Measurements from ENCODE around the gene SLC22A23.

SLC22A23 gene

GRCh38 chr6:3293271-3294155 is 163.3 kb downstream of the SLC22A23 start:
- TF ChIP-seq CTCF (IDR thresholded peaks at IDR 0.05) (no peak), ZFX (IDR thresholded peaks at IDR 0.05; ENCODE audit: borderline replicate concordance) (no peak)
- no peak overlapping the region for H3K27ac ChIP-seq

- H3K27ac ChIP-seq = no peak overlapping the region
- TF ChIP-seq ZFX (IDR thresholded peaks at IDR 0.05; ENCODE audit: borderline replicate concordance) (no peak), CTCF (IDR thresholded peaks at IDR 0.05) (no peak)
Measured at GRCh38 chr6:3292431-3293197, 164.2 kb downstream of the SLC22A23 start.

- TF ChIP-seq CTCF (IDR thresholded peaks at IDR 0.05) (no peak), ZFX (IDR thresholded peaks at IDR 0.05; ENCODE audit: borderline replicate concordance) (no peak)
- H3K27ac ChIP-seq = no peak overlapping the region
Measured at GRCh38 chr6:3291987-3292386, 164.9 kb downstream of the SLC22A23 start.

GRCh38 chr6:3291346-3291745 is 165.5 kb downstream of the SLC22A23 start:
- H3K27ac ChIP-seq = no peak overlapping the region
- TF ChIP-seq ZFX (IDR thresholded peaks at IDR 0.05; ENCODE audit: borderline replicate concordance) (no peak), CTCF (IDR thresholded peaks at IDR 0.05) (no peak)

GRCh38 chr6:3290931-3291211 is 166.0 kb downstream of the SLC22A23 start:
- TF ChIP-seq CTCF (IDR thresholded peaks at IDR 0.05) (no peak), ZFX (IDR thresholded peaks at IDR 0.05; ENCODE audit: borderline replicate concordance) (no peak)
- no peak overlapping the region for H3K27ac ChIP-seq

- no peak overlapping the region for H3K27ac ChIP-seq
- no peak for TF ChIP-seq ZFX (IDR thresholded peaks at IDR 0.05; ENCODE audit: borderline replicate concordance)
- no peak for TF ChIP-seq CTCF (IDR thresholded peaks at IDR 0.05)
Measured at GRCh38 chr6:3290149-3290930, 166.5 kb downstream of the SLC22A23 start.

All from 22Rv1 (cell line).